HG02852 (cell line): ENCODE measurements around the gene MYO3B.
"Not testable (repeated sequence)": the region's sequence is repeated elsewhere in the genome, so short reads cannot be mapped to it uniquely, and the experiment has no call there.

Source experiments
- ATAC-seq: cut with Tn5 transposase; IDR thresholded peaks from one replicate; pipeline ENCODE4 v1.9.1; 2021; ENCODE audit warnings: mild to moderate bottlenecking, moderate library complexity; ENCODE audit not compliant: unreplicated experiment

The MYO3B gene

DNA sequence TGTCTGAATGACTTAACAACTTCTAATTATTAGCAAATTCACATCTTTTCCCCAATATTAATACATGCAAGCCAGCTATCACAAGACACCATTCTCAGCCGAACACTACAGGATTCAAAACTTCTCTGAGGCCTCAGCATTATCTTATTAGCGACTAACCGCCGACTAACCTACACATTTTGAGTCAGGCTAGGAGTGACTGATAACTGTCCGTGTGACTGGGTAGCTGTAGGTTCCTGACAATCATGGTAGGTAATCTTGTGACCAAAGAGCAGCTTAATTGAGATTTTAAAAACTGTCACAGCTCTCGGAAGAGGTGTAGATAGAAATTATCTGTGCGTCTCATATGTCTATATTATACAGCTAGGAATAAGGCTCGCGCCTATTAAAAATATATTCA is 493.1 kb downstream of the MYO3B start:
- no peak for ATAC-seq

GRCh38 chr2:170674282-170674681 is 496.3 kb downstream of the MYO3B start:
- ATAC-seq = not testable (repeated sequence)

DNA sequence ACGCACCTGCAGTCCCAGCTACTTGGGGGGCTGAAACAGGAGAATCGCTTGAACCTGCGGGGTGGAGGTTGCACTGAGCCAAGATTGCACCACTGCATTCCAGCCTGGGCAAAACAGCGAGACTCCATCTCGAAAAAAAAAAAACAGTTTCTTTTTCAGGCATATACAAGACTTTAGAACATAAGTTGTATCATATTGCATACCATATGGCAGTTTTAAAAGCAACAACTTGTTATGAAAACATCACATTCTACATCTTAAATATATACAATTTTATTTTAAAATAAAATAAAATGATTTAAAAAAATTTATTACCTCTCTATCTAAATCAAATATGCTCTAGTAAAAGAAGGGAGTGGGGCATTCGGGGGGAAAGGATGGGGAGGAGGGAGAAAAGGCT is 497.8 kb downstream of the MYO3B start:
- no peak for ATAC-seq

- ATAC-seq = no peak
These were observed 501.7 kb downstream of the MYO3B start for GRCh38 chr2:170679607-170680079.

GRCh38 chr2:170680172-170680941 is 502.4 kb downstream of the MYO3B start:
- ATAC-seq = peak; percentile 96

DNA sequence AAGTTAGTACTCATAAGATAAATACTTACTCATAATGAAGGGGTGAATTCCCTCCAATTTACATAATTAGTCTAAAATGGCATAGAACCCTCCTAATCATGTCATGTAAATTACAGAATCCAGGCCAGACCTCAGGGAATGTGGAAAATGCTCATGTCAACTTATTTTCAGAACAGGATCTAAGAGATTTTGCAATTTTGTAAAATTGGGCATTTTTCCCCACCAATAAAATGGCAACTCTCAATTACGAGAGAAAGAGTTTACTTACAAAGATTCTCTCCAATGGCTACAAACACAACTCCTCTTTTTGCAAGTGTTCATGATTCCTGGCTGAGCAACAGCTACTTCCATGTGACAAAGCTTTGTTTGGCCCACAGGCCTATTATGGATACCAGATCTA is 503.4 kb downstream of the MYO3B start:
- ATAC-seq = no peak

DNA sequence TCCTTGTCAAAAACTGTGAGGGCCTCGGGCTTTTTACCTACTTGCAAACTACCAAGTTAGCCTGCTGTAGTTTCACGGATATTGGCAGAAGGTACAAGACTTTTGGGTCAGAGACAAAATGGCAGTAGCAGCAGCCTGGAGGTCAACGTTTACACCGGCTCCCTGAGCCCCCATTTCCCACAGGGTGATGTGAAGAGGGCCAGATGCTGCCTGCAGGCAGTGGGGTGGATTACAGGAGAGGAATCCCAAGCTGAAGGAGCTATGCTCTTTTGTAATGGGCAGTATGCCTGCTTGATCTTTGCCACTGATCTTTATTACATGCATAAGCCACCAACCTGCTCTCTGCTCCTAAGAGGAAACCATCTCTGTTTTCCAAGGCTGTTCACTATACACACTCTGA is 507.6 kb downstream of the MYO3B start:
- no peak for ATAC-seq

DNA sequence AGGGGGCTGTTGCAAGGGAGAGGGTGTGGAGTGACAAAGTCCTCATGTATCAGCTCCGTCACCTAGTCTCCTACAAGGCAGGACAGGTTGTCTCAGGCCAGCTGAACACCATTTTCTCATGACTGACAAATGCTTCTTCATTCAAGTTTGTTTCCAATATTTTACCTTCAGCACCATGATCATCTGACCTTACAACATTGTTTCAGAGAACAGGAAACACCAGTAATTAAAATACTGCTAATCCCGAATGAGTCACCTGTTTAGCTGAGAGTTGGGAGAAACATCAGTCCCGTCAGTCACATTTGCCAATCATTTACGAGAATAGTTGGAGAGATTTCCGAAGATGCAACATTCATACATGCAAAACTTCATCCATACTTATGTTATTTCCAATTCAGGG is 511.5 kb downstream of the MYO3B start:
- ATAC-seq = no peak

DNA sequence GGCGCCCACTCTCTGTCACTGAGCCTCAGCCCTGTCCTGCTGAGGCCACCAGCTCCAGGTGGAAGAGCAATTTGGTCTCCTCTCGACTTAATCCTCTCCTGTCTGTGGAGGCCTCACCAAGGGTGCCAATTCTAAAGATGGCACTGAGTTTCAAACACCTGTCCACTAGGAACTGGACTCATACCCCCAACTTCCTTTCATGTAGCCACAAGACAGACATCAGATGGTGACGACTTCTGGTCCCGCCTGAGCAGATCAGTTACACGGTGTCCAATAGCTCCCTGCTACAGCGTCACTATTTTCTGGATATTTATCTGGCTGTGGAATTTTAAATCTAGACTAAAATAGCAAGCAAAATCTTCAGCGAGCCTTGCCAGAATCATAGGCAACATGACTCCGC is 512.7 kb downstream of the MYO3B start:
- ATAC-seq = no peak

GRCh38 chr2:170694316-170694715 is 516.4 kb downstream of the MYO3B start:
- ATAC-seq = no peak

DNA sequence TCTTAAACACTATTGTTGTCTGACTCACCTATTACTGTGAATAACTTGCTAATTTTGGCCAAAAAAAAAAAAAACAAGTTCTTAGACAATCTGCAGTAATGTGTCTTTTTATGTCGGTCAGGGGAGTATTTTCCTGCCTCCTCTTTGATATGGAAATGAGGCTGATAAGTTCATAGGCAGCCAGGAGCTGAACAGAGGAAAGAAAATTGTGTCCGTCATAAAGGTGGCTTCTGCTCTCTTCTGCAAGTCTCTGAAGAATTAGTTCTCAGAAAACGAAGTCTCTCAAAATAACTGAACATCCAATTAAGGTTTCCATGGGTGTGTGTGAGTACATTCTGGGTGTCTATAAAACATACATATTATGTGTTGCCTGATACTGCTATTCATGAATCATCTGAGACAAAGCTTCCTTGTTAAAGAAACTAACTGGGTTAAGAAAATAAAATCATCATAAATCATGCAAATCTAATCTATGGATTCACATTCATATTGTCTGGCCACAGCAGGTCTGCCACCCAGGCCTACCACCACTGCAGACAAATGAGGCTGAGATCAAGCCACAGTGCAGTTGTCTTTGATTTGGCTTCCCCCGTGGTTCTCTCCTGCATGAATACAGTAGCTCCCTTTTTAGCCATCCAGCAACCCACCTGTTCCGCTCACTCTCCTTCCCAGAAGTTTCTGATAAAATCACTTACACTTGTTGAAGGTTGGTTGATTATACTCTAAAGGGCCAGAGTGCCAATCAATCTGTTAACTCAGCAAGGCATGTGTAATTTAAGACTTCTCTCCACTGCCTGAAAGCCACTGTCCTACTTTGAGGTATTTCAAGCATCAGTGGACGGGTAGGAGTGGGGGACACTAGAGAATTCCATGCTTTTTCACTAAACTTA is 517.8 kb downstream of the MYO3B start:
- ATAC-seq = no peak

- no peak for ATAC-seq
These were observed 519.0 kb downstream of the MYO3B start for GRCh38 chr2:170696948-170697347.

- no peak for ATAC-seq
These were observed 523.1 kb downstream of the MYO3B start for GRCh38 chr2:170701011-170701410.

DNA sequence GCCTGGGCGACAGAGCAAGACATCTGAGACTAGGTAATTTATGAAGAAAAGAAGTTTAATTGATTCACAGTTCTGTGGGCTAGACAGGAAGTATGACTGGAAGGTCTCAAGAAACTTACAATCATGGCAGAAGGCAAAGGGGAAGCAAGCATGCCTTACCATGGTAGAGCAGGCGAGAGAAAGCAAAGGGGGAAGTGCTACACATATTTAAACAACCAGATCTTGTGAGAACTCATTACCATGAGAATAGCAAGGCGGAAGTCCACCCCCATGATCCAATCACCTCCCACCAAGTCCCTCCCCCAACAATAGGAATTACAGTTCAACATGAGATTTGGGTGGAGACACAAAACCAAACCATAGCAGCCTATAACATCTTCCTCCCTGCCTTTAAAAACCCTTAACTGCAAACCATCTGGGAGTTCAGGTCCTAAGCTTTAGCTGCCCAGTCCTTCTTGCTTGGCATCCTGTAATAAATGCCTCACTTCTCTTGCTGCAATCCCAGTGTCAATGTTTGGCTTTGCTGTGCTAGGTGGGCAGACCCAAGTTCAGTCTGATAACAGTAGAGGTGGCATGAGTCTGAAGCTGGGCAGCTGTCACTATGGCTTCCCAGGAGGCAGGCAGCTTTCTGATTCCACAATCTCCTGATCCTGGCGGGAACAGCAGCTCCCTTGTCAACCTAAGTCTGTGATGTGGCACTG is 526.0 kb downstream of the MYO3B start:
- ATAC-seq = no peak
